ENCODE measurements around the gene MAJIN. TPM values are rescaled to one million over a fixed set of nuclear protein-coding genes. Genes with fewer than 3 reads are reported as not detected.
"Not testable (repeated sequence)": the region's sequence is repeated elsewhere in the genome, so short reads cannot be mapped to it uniquely, and the experiment has no call there.

The MAJIN gene
- total and polyA plus RNA-seq, 2 experiments from 2014 or later: not detected

GRCh38 chr11:65008016-65008415 is 36.1 kb upstream of the MAJIN start:
- no peak overlapping the region for H3K27ac Mint-ChIP-seq

GRCh38 chr11:65003968-65004367 is 32.1 kb upstream of the MAJIN start:
- not testable (repeated sequence) for H2AFZ ChIP-seq; H3K4me3 ChIP-seq; H3K79me2 ChIP-seq (replicated peaks; ENCODE audit: insufficient read depth); H3F3A ChIP-seq (replicated peaks; ENCODE audit: low read depth); H3K4me1 ChIP-seq (ENCODE audit: insufficient read depth); H3K27ac ChIP-seq (ENCODE audit: low read depth); ATAC-seq; H3K4me1 Mint-ChIP-seq; H3K36me3 ChIP-seq (ENCODE audit: insufficient read depth); H3K4me3 Mint-ChIP-seq; H3K9me2 ChIP-seq (ENCODE audit: insufficient read depth); H3K4me2 ChIP-seq; H3K27ac Mint-ChIP-seq; H3K9me3 Mint-ChIP-seq; H3K27me3 Mint-ChIP-seq (ENCODE audit: insufficient read depth, low read depth, poor library complexity); H4K20me1 ChIP-seq (replicated peaks; ENCODE audit: insufficient read depth); DNase-seq (ENCODE audit: low spot score); H3K36me3 Mint-ChIP-seq (ENCODE audit: low read depth); H3K27me3 ChIP-seq (ENCODE audit: insufficient read depth)

More at GRCh38 chr11:65008016-65008415, 36.1 kb upstream of the MAJIN start:
- no peak for DNase-seq (ENCODE audit: low spot score)
- H3K4me2 ChIP-seq: no peak overlapping the region
- no peaks in the 10 kb centered on the region for H3K36me3 Mint-ChIP-seq (ENCODE audit: low read depth)
- H2AFZ ChIP-seq: no peak overlapping the region
- ATAC-seq: no peak
- H3K36me3 ChIP-seq (ENCODE audit: insufficient read depth): no peaks in the 10 kb centered on the region
- no peaks in the 10 kb centered on the region for H3K9me2 ChIP-seq (ENCODE audit: insufficient read depth)
- H3K4me3 ChIP-seq: no peak overlapping the region
- H3F3A ChIP-seq (replicated peaks; ENCODE audit: low read depth): no peaks in the 10 kb centered on the region
- H3K27ac ChIP-seq (ENCODE audit: low read depth): no peak overlapping the region
- peaks cover 11% of the 10 kb centered on the region for H3K27me3 Mint-ChIP-seq (ENCODE audit: insufficient read depth, low read depth, poor library complexity)
- no peak overlapping the region for H3K4me3 Mint-ChIP-seq
- H4K20me1 ChIP-seq (replicated peaks; ENCODE audit: insufficient read depth): no peaks in the 10 kb centered on the region
- no peaks in the 10 kb centered on the region for H3K79me2 ChIP-seq (replicated peaks; ENCODE audit: insufficient read depth)
- H3K4me1 Mint-ChIP-seq: peaks cover 3% of the 10 kb centered on the region; the same call in 2 of the 3 replicates
- TF ChIP-seq EZH2 (IDR thresholded peaks at IDR 0.05; ENCODE audit: low read depth, unreplicated experiment): no peak
- TF ChIP-seq, protein P1, sequence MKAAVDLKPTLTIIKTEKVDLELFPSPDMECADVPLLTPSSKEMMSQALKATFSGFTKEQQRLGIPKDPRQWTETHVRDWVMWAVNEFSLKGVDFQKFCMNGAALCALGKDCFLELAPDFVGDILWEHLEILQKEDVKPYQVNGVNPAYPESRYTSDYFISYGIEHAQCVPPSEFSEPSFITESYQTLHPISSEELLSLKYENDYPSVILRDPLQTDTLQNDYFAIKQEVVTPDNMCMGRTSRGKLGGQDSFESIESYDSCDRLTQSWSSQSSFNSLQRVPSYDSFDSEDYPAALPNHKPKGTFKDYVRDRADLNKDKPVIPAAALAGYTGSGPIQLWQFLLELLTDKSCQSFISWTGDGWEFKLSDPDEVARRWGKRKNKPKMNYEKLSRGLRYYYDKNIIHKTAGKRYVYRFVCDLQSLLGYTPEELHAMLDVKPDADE (IDR thresholded peaks at IDR 0.05): no peak
- no peak for TF ChIP-seq POLR2AphosphoS5 (IDR thresholded peaks at IDR 0.05; ENCODE audit: low read depth)
- no peak for TF ChIP-seq ZNF331 (CRISPR knock-in tag; IDR thresholded peaks at IDR 0.05; ENCODE audit: low read depth)
- no peak for TF ChIP-seq JUNB (IDR thresholded peaks at IDR 0.05; ENCODE audit: unreplicated experiment)
- no peak for TF ChIP-seq REST (IDR thresholded peaks at IDR 0.05; ENCODE audit: unreplicated experiment)
- TF ChIP-seq CTCF (conservative IDR thresholded peaks at IDR 0.05; ENCODE audit: low read depth in 2 of 2): no peak
- no peak for TF ChIP-seq NANOG (IDR thresholded peaks at IDR 0.05; ENCODE audit: borderline replicate concordance)
- H3K9me3 Mint-ChIP-seq: no peaks in the 10 kb centered on the region
- H3K4me1 ChIP-seq (ENCODE audit: insufficient read depth): no peaks in the 10 kb centered on the region
- no peaks in the 10 kb centered on the region for H3K27me3 ChIP-seq (ENCODE audit: insufficient read depth)
